H9 (cell line): ENCODE data around the gene BYSL. TPM values are rescaled to one million over a fixed set of nuclear protein-coding genes. Genes with fewer than 3 reads are reported as not detected.

Experiments used
- DNase-seq: peaks from one replicate; pipeline ENCODE4 v3.0.0-alpha.2; 2017
- H2AFZ ChIP-seq: one replicate; pipeline ENCODE4 v1.6.1; 2013; ENCODE audit warnings: mild to moderate bottlenecking, low read length, control low read depth, moderate library complexity
- H2AK5ac ChIP-seq: 2 replicates; pipeline ENCODE4 v1.6.1; 2013; ENCODE audit warnings: low read length, control low read depth, mixed read lengths; ENCODE audit not compliant: insufficient read length
- H2BK120ac ChIP-seq: one replicate; pipeline ENCODE4 v1.6.1; 2013; ENCODE audit warnings: low read depth, mild to moderate bottlenecking, low read length, control low read depth, inconsistent platforms; ENCODE audit not compliant: poor library complexity, severe bottlenecking
- H2BK12ac ChIP-seq: 2 replicates; pipeline ENCODE4 v1.6.1; 2013; ENCODE audit warnings: low read length, control low read depth, mixed read lengths, low read depth; ENCODE audit not compliant: insufficient read length
- H2BK15ac ChIP-seq: 2 replicates; pipeline ENCODE4 v1.6.1; 2013; ENCODE audit warnings: low read depth, low read length, control low read depth
- H2BK20ac ChIP-seq: one replicate; pipeline ENCODE4 v1.6.1; 2013; ENCODE audit warnings: low read depth, mild to moderate bottlenecking, low read length, control low read depth, inconsistent platforms; ENCODE audit not compliant: poor library complexity, severe bottlenecking
- H2BK5ac ChIP-seq: 2 replicates; pipeline ENCODE4 v1.6.1; 2013; ENCODE audit warnings: low read length, control low read depth, mixed read lengths; ENCODE audit not compliant: insufficient read length
- H3K14ac ChIP-seq: 2 replicates; pipeline ENCODE4 v1.6.1; 2013; ENCODE audit warnings: low read length, control low read depth; ENCODE audit not compliant: insufficient read depth
- H3K18ac ChIP-seq: 2 replicates; pipeline ENCODE4 v1.6.1; 2013; ENCODE audit warnings: low read depth, mild to moderate bottlenecking, mixed read lengths, low read length, control low read depth; ENCODE audit not compliant: insufficient read length
- H3K23ac ChIP-seq: 2 replicates; pipeline ENCODE4 v1.6.1; 2013; ENCODE audit warnings: low read length, control low read depth, mixed read lengths, low read depth; ENCODE audit not compliant: insufficient read length
- H3K23me2 ChIP-seq: 2 replicates; pipeline ENCODE4 v1.6.1; 2013; ENCODE audit warnings: low read depth, mild to moderate bottlenecking, mixed read lengths, low read length, control low read depth; ENCODE audit not compliant: insufficient read length, poor library complexity, severe bottlenecking
- H3K27ac ChIP-seq: 2 replicates; pipeline ENCODE4 v1.5.1; 2013; ENCODE audit warnings: low read length, control low read depth, mixed read lengths, low read depth; ENCODE audit not compliant: insufficient read length
- H3K27me3 ChIP-seq: 2 replicates; pipeline ENCODE4 v1.6.1; 2013; ENCODE audit warnings: low read length, control low read depth, inconsistent platforms; ENCODE audit not compliant: insufficient read depth
- H3K4ac ChIP-seq: 2 replicates; pipeline ENCODE4 v1.6.1; 2013; ENCODE audit warnings: low read depth, mild to moderate bottlenecking, control low read depth, inconsistent platforms, low read length, moderate library complexity
- H3K4me1 ChIP-seq: 2 replicates; pipeline ENCODE4 v1.6.1; 2013; ENCODE audit warnings: low read length, control low read depth, inconsistent platforms; ENCODE audit not compliant: insufficient read depth
- H3K4me2 ChIP-seq: 2 replicates; pipeline ENCODE4 v1.6.1; 2013; ENCODE audit warnings: low read length, control low read depth, mixed read lengths; ENCODE audit not compliant: insufficient read length, insufficient read depth
- H3K56ac ChIP-seq: 2 replicates; pipeline ENCODE4 v1.6.1; 2013; ENCODE audit warnings: low read depth, mild to moderate bottlenecking, mixed read lengths, low read length, control low read depth; ENCODE audit not compliant: insufficient read length
- H3K79me1 ChIP-seq: 2 replicates; pipeline ENCODE4 v1.6.1; 2013; ENCODE audit warnings: low read depth, mild to moderate bottlenecking, moderate library complexity, low read length, control low read depth, inconsistent platforms; ENCODE audit not compliant: insufficient read depth, poor library complexity, severe bottlenecking
- H3K79me2 ChIP-seq: 2 replicates; pipeline ENCODE4 v1.6.1; 2013; ENCODE audit warnings: low read length, control low read depth, inconsistent platforms; ENCODE audit not compliant: insufficient read depth
- H3K9ac ChIP-seq: 2 replicates; pipeline ENCODE4 v1.6.1; 2013; ENCODE audit warnings: low read length, control low read depth, mixed read lengths; ENCODE audit not compliant: insufficient read length; ENCODE audit errors: extremely low read depth
- H3K9me3 ChIP-seq: one replicate; pipeline ENCODE4 v1.6.1; 2013; ENCODE audit warnings: low read depth, low read length, inconsistent platforms; ENCODE audit not compliant: control insufficient read depth
- H3T11ph ChIP-seq: one replicate; pipeline ENCODE4 v1.6.1; 2013; ENCODE audit warnings: mild to moderate bottlenecking, low read length, control low read depth, inconsistent platforms
- H4K20me1 ChIP-seq: one replicate; pipeline ENCODE4 v1.6.1; 2013; ENCODE audit not compliant: control insufficient read depth, insufficient read length, insufficient read depth
- H4K5ac ChIP-seq: 2 replicates; pipeline ENCODE4 v1.6.1; 2013; ENCODE audit warnings: low read depth, mild to moderate bottlenecking, mixed read lengths, low read length, control low read depth; ENCODE audit not compliant: insufficient read length
- H4K8ac ChIP-seq: replicated peaks from 2 replicates; pipeline ENCODE4 v1.6.1; 2013; ENCODE audit warnings: low read length, control low read depth, mixed read lengths, low read depth; ENCODE audit not compliant: insufficient read length
- H4K91ac ChIP-seq: 2 replicates; pipeline ENCODE4 v1.6.1; 2013; ENCODE audit warnings: low read depth, mild to moderate bottlenecking, moderate library complexity, mixed read lengths, low read length, control low read depth; ENCODE audit not compliant: insufficient read length
- H3K27ac Mint-ChIP-seq, 3 experiments: 2 replicates in 2 of 3; 3 replicates in 1 of 3; pipeline ENCODE4 v1.8.0; 2020 to 2021; ENCODE audit warnings: mixed read lengths in 3 of 3, mild to moderate bottlenecking in 1 of 3, moderate library complexity in 1 of 3
- H3K27me3 Mint-ChIP-seq: 2 replicates; pipeline ENCODE4 v1.8.0; 2021; ENCODE audit warnings: low read depth, mild to moderate bottlenecking, moderate library complexity, mixed read lengths
- H3K36me3 Mint-ChIP-seq, 3 experiments: 2 replicates in 2 of 3; 3 replicates in 1 of 3; pipeline ENCODE4 v1.8.0; 2020 to 2021; ENCODE audit warnings: low read depth in 3 of 3, mixed read lengths in 3 of 3; ENCODE audit not compliant: insufficient read depth in 1 of 3
- H3K4me1 Mint-ChIP-seq, 2 experiments: 2 replicates each; pipeline ENCODE4 v1.8.0; 2020; ENCODE audit warnings: mixed read lengths in 2 of 2
- H3K4me3 Mint-ChIP-seq, 2 experiments: 2 replicates in 1 of 2; 3 replicates in 1 of 2; pipeline ENCODE4 v1.8.0; 2020 to 2021; ENCODE audit warnings: mild to moderate bottlenecking in 2 of 2, mixed read lengths in 2 of 2, moderate library complexity in 1 of 2
- H3K9me3 Mint-ChIP-seq, 2 experiments: 2 replicates in 1 of 2; 3 replicates in 1 of 2; pipeline ENCODE4 v1.8.0; 2020; ENCODE audit warnings: mild to moderate bottlenecking in 2 of 2, mixed read lengths in 2 of 2, moderate library complexity in 1 of 2
- WGBS: extraction: QIAGEN DNeasy Blood & Tissue Kit; methylation state at CpG from one replicate; pipeline ENCODE4 v1.1.7; 2013; ENCODE audit warnings: missing lambda C conversion rate, low lambda C conversion rate, mixed read lengths; ENCODE audit not compliant: insufficient read length; ENCODE audit errors: extremely low coverage; 5-methylcytosine and 5-hydroxymethylcytosine counted together
- total RNA-seq: library from RNA; stranded (reverse); gene quantifications from 2 replicates; pipeline ENCODE4 v1.2.1, GENCODE V29; 2021
- TF ChIP-seq, protein P1 (sequence below): fragments of 200-600 bp; sonication (generic); conservative IDR thresholded peaks from 3 replicates; pipeline ENCODE4 v1.8.0; 2021; ENCODE audit warnings: antibody characterized with exemption, mild to moderate bottlenecking

The BYSL gene
- total RNA-seq, 1 experiment from 2014 or later: 71.1 TPM

DNA sequence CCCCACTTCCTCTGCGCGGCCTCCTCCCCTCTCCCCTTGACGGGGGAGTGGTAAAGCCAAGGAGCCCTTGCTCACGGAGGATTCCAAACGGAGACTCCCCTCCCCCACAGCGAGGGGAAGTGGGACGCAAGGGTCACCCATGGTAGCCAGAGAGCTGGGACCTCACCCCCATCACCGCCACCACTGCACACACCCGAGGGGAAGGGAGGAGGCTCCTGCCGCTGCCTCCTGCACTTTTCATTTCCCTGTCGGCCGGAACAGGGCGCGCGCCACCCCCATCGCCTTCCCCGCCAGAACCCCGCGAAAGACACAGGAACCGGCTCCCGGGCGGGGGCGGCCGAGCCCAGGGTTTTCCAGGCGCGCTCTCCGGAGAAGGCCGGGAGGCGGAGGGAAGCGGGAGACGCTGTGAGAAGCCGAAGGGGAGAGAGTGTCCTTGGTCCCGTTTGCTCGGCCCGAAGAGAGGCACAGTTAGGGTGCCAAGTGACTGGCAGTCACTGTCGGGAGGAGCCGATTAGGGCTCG, 19.5 kb downstream of the BYSL start:
- Mint-ChIP-seq H3K36me3 (peaks cover 3 to 14% (median 11%) of the 10 kb centered on the region in 3 experiments; a peak in 6 of 7 replicates), H3K4me1 (peaks cover 31 to 40% of the 10 kb centered on the region in 2 experiments), H3K27me3 (peaks cover 5% of the 10 kb centered on the region), H3K27ac (no peak overlapping the region), H3K9me3 (no peaks in the 10 kb centered on the region), H3K4me3 (peak overlapping the region; percentile 83 to 96)
- no peak overlapping the region for H3T11ph ChIP-seq
- H3K18ac ChIP-seq: no peak overlapping the region
- H4K20me1 ChIP-seq: peaks cover 3% of the 10 kb centered on the region
- peaks cover 7% of the 10 kb centered on the region for H3K23me2 ChIP-seq
- no peak overlapping the region for H2BK120ac ChIP-seq
- no peak overlapping the region for H2BK5ac ChIP-seq
- no peaks in the 10 kb centered on the region for H3K79me1 ChIP-seq
- H2AFZ ChIP-seq: no peak overlapping the region
- WGBS: no CpG with 5 or more reads among the region's 38 CpGs
- peak overlapping the region; percentile 26 for H3K9ac ChIP-seq
- no peak overlapping the region for H4K91ac ChIP-seq
- no peak overlapping the region for H3K27ac ChIP-seq
- TF ChIP-seq, protein P1, sequence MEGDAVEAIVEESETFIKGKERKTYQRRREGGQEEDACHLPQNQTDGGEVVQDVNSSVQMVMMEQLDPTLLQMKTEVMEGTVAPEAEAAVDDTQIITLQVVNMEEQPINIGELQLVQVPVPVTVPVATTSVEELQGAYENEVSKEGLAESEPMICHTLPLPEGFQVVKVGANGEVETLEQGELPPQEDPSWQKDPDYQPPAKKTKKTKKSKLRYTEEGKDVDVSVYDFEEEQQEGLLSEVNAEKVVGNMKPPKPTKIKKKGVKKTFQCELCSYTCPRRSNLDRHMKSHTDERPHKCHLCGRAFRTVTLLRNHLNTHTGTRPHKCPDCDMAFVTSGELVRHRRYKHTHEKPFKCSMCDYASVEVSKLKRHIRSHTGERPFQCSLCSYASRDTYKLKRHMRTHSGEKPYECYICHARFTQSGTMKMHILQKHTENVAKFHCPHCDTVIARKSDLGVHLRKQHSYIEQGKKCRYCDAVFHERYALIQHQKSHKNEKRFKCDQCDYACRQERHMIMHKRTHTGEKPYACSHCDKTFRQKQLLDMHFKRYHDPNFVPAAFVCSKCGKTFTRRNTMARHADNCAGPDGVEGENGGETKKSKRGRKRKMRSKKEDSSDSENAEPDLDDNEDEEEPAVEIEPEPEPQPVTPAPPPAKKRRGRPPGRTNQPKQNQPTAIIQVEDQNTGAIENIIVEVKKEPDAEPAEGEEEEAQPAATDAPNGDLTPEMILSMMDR: no peak
- no peak overlapping the region for H2BK15ac ChIP-seq
- no peak overlapping the region for H3K23ac ChIP-seq
- no peak overlapping the region for H3K56ac ChIP-seq
- H3K9me3 ChIP-seq: no peaks in the 10 kb centered on the region
- peaks cover 16% of the 10 kb centered on the region; the same call in 1 of the 2 replicates for H3K4me1 ChIP-seq
- H4K8ac ChIP-seq: no peak overlapping the region
- no peak overlapping the region for H2AK5ac ChIP-seq
- H3K4ac ChIP-seq: no peak overlapping the region
- no peak overlapping the region for H2BK12ac ChIP-seq
- peak; percentile 47 for DNase-seq
- no peaks in the 10 kb centered on the region for H3K79me2 ChIP-seq
- H3K4me2 ChIP-seq: peak overlapping the region; percentile 81
- no peak overlapping the region for H4K5ac ChIP-seq
- no peak overlapping the region; the same call in 1 of the 2 replicates for H3K14ac ChIP-seq
- H3K27me3 ChIP-seq: no peaks in the 10 kb centered on the region
- no peak overlapping the region for H2BK20ac ChIP-seq
